ENCODE measurements around the gene CDK4. TPM values are rescaled to one million over a fixed set of nuclear protein-coding genes. Genes with fewer than 3 reads are reported as not detected.
A peak's percentile ranks its signal among the peaks of the same experiment; 100 is the strongest.

The CDK4 gene
- total RNA-seq (2012; rRNA removed) (239 and 297 TPM in 2 replicates), polyA plus RNA-seq (2012; rRNA removed) (252 and 261 TPM in 2 replicates), Bru-seq, nascent RNA (percentile 87 among the genes with signal in this experiment), BruChase-seq, experiment 1, labeled RNA remaining after a 6-hour chase (percentile 93 among the genes with signal in this experiment), BruChase-seq, experiment 2, labeled RNA remaining after a 2-hour chase (percentile 86 among the genes with signal in this experiment)
- 201 and 295 TPM in 2 replicates for polyA plus RNA-seq (2012; cell fraction: cytosol; rRNA removed)
- 85.8 and 86.8 TPM in 2 replicates for polyA plus RNA-seq (2012; cell fraction: nucleus; rRNA removed; ENCODE audit: low replicate concordance)
- long read RNA-seq, transcript CDK4-201 (8 exons, 2,076 nt): major isoform, 132 of 145 reads
- long read RNA-seq, partial matches to known transcripts: 4 of 145 reads
- long read RNA-seq, other reads (novel, unspliced or antisense): 9 of 145 reads

- Histone ChIP-seq H2BK120ac (ENCODE audit: low read depth, low read length) (peak within 1 kb of the TSS; percentile 57), H3K18ac (ENCODE audit: low read depth, low read length) (peak within 1 kb of the TSS; percentile 56), H3K4me3 (ENCODE audit: insufficient read depth, low read depth, low read length) (peak within 1 kb of the TSS; percentile 59), H2BK20ac (ENCODE audit: low read depth, low read length) (peak within 1 kb of the TSS; percentile 58), H3K27me3 (ENCODE audit: control insufficient read depth, insufficient read depth, low read length) (peaks cover 10% of the 10 kb centered on the region), H3K9me1 (ENCODE audit: insufficient read depth, low read length) (peaks cover 15% of the 10 kb centered on the region), H4K5ac (ENCODE audit: low read depth, low read length) (peak within 1 kb of the TSS; percentile 59), H3K9me3 (ENCODE audit: control insufficient read depth, insufficient read depth, low read length) (no peaks in the 10 kb centered on the region), H2AK9ac (replicated peaks; ENCODE audit: low read depth, low read length, poor library complexity) (peak within 1 kb of the TSS; percentile 97), H2BK5ac (ENCODE audit: low read depth, low read length, poor library complexity, severe bottlenecking) (peak within 1 kb of the TSS; percentile 79), H2BK15ac (ENCODE audit: low read depth, low read length) (peak within 1 kb of the TSS; percentile 40; the same call in 1 of the 3 replicates), H3K23ac (ENCODE audit: low read depth, low read length) (peak within 1 kb of the TSS; percentile 95), H4K91ac (ENCODE audit: insufficient read depth, low read depth, low read length) (peak within 1 kb of the TSS; percentile 79), H3K27ac (ENCODE audit: insufficient read depth, low read length) (peak within 1 kb of the TSS; percentile 90), H4K8ac (ENCODE audit: low read depth in 2 of 2, low read length in 2 of 2) (peak within 1 kb of the TSS; percentile 56 to 96), H3K4me1 (ENCODE audit: control insufficient read depth, insufficient read depth, low read length) (peaks cover 7% of the 10 kb centered on the region), H3K4me2 (ENCODE audit: low read depth, low read length) (peak within 1 kb of the TSS; percentile 96), H3K4ac (ENCODE audit: low read depth, low read length) (peak within 1 kb of the TSS; percentile 91), H3K9ac (ENCODE audit: low read depth, low read length) (peak within 1 kb of the TSS; percentile 88), H4K20me1 (ENCODE audit: insufficient read depth, low read length) (peaks cover 7% of the 10 kb centered on the region; the same call in 1 of the 2 replicates), H3K36me3 (ENCODE audit: control insufficient read depth, insufficient read depth, low read length) (peaks cover 18% of the 10 kb centered on the region), H3K79me1 (ENCODE audit: low read depth in 1 of 2, low read length in 2 of 2) (peaks cover 16 to 41% of the 10 kb centered on the region in 2 experiments; a peak in 3 of 4 replicates), H2AFZ (replicated peaks; ENCODE audit: low read length, poor library complexity) (peak within 1 kb of the TSS; percentile 91), H3K56ac (ENCODE audit: extremely low read depth, insufficient read depth, low read length) (peak within 1 kb of the TSS; percentile 91), H3K14ac (replicated peaks; ENCODE audit: low read depth, low read length) (peak within 1 kb of the TSS; percentile 97), H2AK5ac (ENCODE audit: low read depth, low read length) (peak within 1 kb of the TSS; percentile 90)
- CTCF ChIA-PET: no interaction called here
- BruUV-seq (replicated peaks): no TSS peak
- TF ChIP-seq USF2 (IDR thresholded peaks at IDR 0.05; ENCODE audit: low read depth, low read length): peak; percentile 100
- TF ChIP-seq MAZ (IDR thresholded peaks at IDR 0.05; ENCODE audit: borderline replicate concordance, low read depth, low read length): peak; percentile 97; the same call in 1 of the 2 replicates
- no peak for TF ChIP-seq CHD1 (IDR thresholded peaks at IDR 0.05; ENCODE audit: low read depth, low read length)
- TF ChIP-seq NFE2L2 (IDR thresholded peaks at IDR 0.05; ENCODE audit: low read depth, low read length): peak; percentile 7; the same call in 1 of the 2 replicates
- peak; percentile 62; the same call in 1 of the 2 replicates for TF ChIP-seq CEBPB (IDR thresholded peaks at IDR 0.05; ENCODE audit: low read depth, low read length)
- peak; percentile 99 for TF ChIP-seq FOS (IDR thresholded peaks at IDR 0.05; ENCODE audit: low read depth, low read length)
- TF ChIP-seq ELK1 (IDR thresholded peaks at IDR 0.05; ENCODE audit: borderline replicate concordance, low read depth, low read length): no peak
- peak; percentile 92 for TF ChIP-seq MXI1 (IDR thresholded peaks at IDR 0.05; ENCODE audit: borderline replicate concordance, low read depth, low read length)
- TF ChIP-seq POLR2A (IDR thresholded peaks at IDR 0.05; ENCODE audit: low read depth, low read length): peak; percentile 82; the same call in 1 of the 2 replicates
- no peak for TF ChIP-seq SMC3 (IDR thresholded peaks at IDR 0.05; ENCODE audit: low read depth, low read length)
- no peak for TF ChIP-seq RCOR1 (IDR thresholded peaks at IDR 0.05; ENCODE audit: insufficient replicate concordance, low read length)
- TF ChIP-seq BHLHE40 (IDR thresholded peaks at IDR 0.05; ENCODE audit: low read depth, low read length): peak; percentile 99
- TF ChIP-seq RFX5 (IDR thresholded peaks at IDR 0.05; ENCODE audit: low read depth, low read length): peak; percentile 85
- 2% methylated on average over 8 of the region's 58 CpGs; no CpG with 5 or more reads in 1 of the 2 experiments for WGBS, 2 experiments (ENCODE audit: extremely low coverage in 2 of 2, insufficient read length in 1 of 2)
- DNase-seq: peak; percentile 100
- in situ Hi-C loops (cut with MboI; ENCODE audit: low sequenced_read_pairs) (no loop called here), dilution Hi-C loops (cut with HindIII; ENCODE audit: low sequenced_read_pairs, unreplicated experiment) (no loop called here), intact Hi-C loops (cut with micrococcal nuclease) (loop anchor here (1.0 kb wide), 1 partner anchor 30 kb away; the partner anchor contains the start of gene TSFM)
- POLR2A ChIA-PET (ENCODE audit: unreplicated experiment): no interaction called here
- ATAC-seq (ENCODE audit: low read depth): peak; percentile 82
Measured at GRCh38 chr12:57751788-57752667, at the start of gene CDK4. Gene CDK4 (minus strand): TSS chr12:57752310. CDS start chr12:57751717, 593 bp downstream.

Measured in IMR-90 (cell line).